ENCODE results near the gene TMEM127.

- TF ChIP-seq CTCF (IDR thresholded peaks at IDR 0.05) (no peak), EP300 (IDR thresholded peaks at IDR 0.05; ENCODE audit: low read depth) (no peak), POLR2A (IDR thresholded peaks at IDR 0.05) (no peak), POLR2AphosphoS5 (IDR thresholded peaks at IDR 0.05) (no peak)
These were observed 63.5 kb downstream of the TMEM127 start for GRCh38 chr2:96202152-96202854.
